Duodenal mucosa (tissue), 2 donors: ENCODE results near the gene CNOT4.

Experiments
- H3K27ac ChIP-seq: one replicate; pipeline ENCODE4 v1.7.0; 2013; ENCODE audit warnings: low read depth, low read length
- H3K27me3 ChIP-seq, 2 donors: one replicate each; pipeline ENCODE4 v1.7.0; 2013; ENCODE audit warnings: low read length in 2 of 2, control low read depth in 1 of 2; ENCODE audit not compliant: insufficient read depth in 2 of 2, control insufficient read depth in 1 of 2
- H3K36me3 ChIP-seq, 2 donors: one replicate each; pipeline ENCODE4 v1.7.0; 2013; ENCODE audit warnings: low read length in 2 of 2, control low read depth in 1 of 2; ENCODE audit not compliant: insufficient read depth in 2 of 2, control insufficient read depth in 1 of 2
- H3K4me1 ChIP-seq, 2 donors: one replicate each; pipeline ENCODE4 v1.7.0; 2013; ENCODE audit warnings: low read length in 2 of 2, control low read depth in 1 of 2; ENCODE audit not compliant: insufficient read depth in 2 of 2, control insufficient read depth in 1 of 2
- H3K4me3 ChIP-seq, 2 donors: one replicate each; pipeline ENCODE4 v1.7.0; 2013; ENCODE audit warnings: low read length in 2 of 2, low read depth in 1 of 2
- H3K9ac ChIP-seq, 2 donors: one replicate each; pipeline ENCODE4 v1.7.0; 2013; ENCODE audit warnings: low read length in 2 of 2, low read depth in 1 of 2
- H3K9me3 ChIP-seq, 2 donors: one replicate each; pipeline ENCODE4 v1.7.0; 2013; ENCODE audit warnings: low read length in 2 of 2, control low read depth in 1 of 2; ENCODE audit not compliant: control insufficient read depth in 1 of 2

CNOT4 gene

DNA sequence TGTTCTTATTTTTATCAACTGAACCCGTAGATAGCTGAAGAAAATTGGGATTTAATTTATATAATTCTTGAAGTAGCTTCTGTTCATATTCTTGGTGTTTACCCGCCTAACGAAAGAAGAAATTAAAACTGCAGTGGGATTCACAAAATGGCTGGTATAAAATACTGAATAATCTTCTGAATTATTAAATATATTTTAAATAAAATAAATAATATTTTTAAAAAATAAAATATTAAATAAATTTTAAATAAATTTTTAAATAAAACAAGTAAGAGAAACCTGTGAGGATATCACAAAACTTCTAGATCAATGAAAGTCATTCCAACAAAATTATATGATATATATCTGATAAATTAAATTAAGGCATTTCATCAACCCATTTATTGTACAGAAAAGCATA lies 99.4 kb downstream of the CNOT4 start:
- H3K9me3 ChIP-seq: no peaks in the 10 kb centered on the region
- H3K4me3 ChIP-seq: no peak overlapping the region
- no peak overlapping the region for H3K9ac ChIP-seq
- no peaks in the 10 kb centered on the region for H3K27me3 ChIP-seq
- no peaks in the 10 kb centered on the region for H3K4me1 ChIP-seq
- peaks cover 4 to 8% of the 10 kb centered on the region in 2 donors for H3K36me3 ChIP-seq
- no peak overlapping the region for H3K27ac ChIP-seq

DNA sequence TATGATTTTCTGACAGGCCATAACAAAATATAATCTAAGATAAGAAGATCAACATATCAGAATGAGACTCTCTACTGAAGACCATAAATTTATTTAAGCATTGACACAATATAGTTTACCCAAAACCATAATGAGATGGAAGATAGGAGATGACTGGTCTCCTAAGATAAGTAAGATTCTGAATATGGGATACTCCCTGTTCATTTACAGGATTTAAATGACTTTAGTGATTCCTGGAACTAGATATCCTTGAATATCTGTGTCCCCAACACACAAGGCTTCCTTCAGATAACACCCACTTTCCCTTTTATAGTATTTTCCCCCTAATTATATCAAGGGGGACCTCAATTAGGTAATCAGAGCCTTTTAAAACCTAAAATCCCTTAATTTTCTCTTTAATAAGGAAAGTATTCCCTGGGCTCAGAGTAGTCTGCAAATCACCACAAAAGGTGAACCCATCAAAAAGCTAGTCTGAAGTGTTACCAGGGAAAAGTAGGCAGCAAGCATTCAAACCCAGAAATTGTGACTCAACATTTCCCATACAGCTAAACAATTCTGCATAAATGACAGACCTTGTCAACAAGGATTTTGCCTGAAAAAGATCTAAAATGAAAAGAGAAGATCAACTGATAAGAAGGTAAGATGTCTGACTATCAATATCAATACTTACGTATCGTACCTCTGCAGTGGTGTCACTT lies 99.9 kb downstream of the CNOT4 start:
- Histone ChIP-seq H3K27me3 (no peaks in the 10 kb centered on the region), H3K36me3 (peaks cover 4 to 8% of the 10 kb centered on the region in 2 donors), H3K9me3 (no peaks in the 10 kb centered on the region), H3K27ac (no peak overlapping the region), H3K4me3 (no peak overlapping the region), H3K9ac (no peak overlapping the region), H3K4me1 (no peaks in the 10 kb centered on the region)

GRCh38 chr7:135407884-135408283 lies 102.0 kb downstream of the CNOT4 start:
- H3K36me3 ChIP-seq: peaks cover 0 to 8% of the 10 kb centered on the region in 2 donors
- H3K4me3 ChIP-seq: no peak overlapping the region
- H3K27me3 ChIP-seq: no peaks in the 10 kb centered on the region
- H3K27ac ChIP-seq: no peak overlapping the region
- H3K4me1 ChIP-seq: no peaks in the 10 kb centered on the region
- no peak overlapping the region for H3K9ac ChIP-seq
- H3K9me3 ChIP-seq: no peaks in the 10 kb centered on the region

DNA sequence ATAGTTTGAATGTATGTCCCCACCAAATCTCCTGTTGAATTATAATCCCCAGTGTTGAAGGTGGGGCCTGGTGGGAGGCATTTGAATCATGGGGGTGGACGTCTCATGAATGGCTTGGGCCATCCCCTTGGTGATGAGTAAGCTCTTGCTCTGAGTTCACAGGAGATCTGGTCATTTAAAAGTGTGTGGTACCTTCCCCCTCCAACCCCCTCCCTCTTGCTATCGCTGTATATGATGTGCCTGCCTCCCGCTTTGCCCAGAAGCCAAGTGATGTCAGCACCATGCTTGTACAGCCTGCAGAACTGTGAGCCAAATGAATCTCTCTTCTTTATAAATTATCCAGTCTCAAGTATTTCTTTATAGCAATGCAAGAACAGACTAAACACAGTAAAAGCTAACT lies 103.0 kb downstream of the CNOT4 start:
- H3K9ac ChIP-seq: no peak overlapping the region
- H3K9me3 ChIP-seq: no peaks in the 10 kb centered on the region
- H3K4me3 ChIP-seq: no peak overlapping the region
- no peaks in the 10 kb centered on the region for H3K4me1 ChIP-seq
- H3K27me3 ChIP-seq: no peaks in the 10 kb centered on the region
- H3K36me3 ChIP-seq: peaks cover 0 to 8% of the 10 kb centered on the region in 2 donors
- H3K27ac ChIP-seq: no peak overlapping the region

- Histone ChIP-seq H3K9me3 (no peaks in the 10 kb centered on the region), H3K36me3 (peaks cover 0 to 8% of the 10 kb centered on the region in 2 donors), H3K27me3 (no peaks in the 10 kb centered on the region), H3K27ac (no peak overlapping the region), H3K4me1 (peaks cover 0 to 3% of the 10 kb centered on the region in 2 donors), H3K9ac (no peak overlapping the region), H3K4me3 (no peak overlapping the region)
Measured at GRCh38 chr7:135405969-135406368, 103.9 kb downstream of the CNOT4 start.

- Histone ChIP-seq H3K4me1 (peaks cover 0 to 4% of the 10 kb centered on the region in 2 donors), H3K27ac (no peak overlapping the region), H3K27me3 (no peaks in the 10 kb centered on the region), H3K4me3 (no peak overlapping the region), H3K9ac (no peak overlapping the region), H3K36me3 (peaks cover 0 to 4% of the 10 kb centered on the region in 2 donors), H3K9me3 (no peaks in the 10 kb centered on the region)
Measured at GRCh38 chr7:135403302-135403701, 106.6 kb downstream of the CNOT4 start.

- H3K4me3 ChIP-seq: no peak overlapping the region
- no peak overlapping the region for H3K27ac ChIP-seq
- H3K36me3 ChIP-seq: peaks cover 6 to 12% of the 10 kb centered on the region in 2 donors
- H3K9me3 ChIP-seq: no peaks in the 10 kb centered on the region
- H3K27me3 ChIP-seq: no peaks in the 10 kb centered on the region
- H3K9ac ChIP-seq: no peak overlapping the region
- H3K4me1 ChIP-seq: peaks cover 0 to 4% of the 10 kb centered on the region in 2 donors
Measured at GRCh38 chr7:135397689-135398088, 112.2 kb downstream of the CNOT4 start.

DNA sequence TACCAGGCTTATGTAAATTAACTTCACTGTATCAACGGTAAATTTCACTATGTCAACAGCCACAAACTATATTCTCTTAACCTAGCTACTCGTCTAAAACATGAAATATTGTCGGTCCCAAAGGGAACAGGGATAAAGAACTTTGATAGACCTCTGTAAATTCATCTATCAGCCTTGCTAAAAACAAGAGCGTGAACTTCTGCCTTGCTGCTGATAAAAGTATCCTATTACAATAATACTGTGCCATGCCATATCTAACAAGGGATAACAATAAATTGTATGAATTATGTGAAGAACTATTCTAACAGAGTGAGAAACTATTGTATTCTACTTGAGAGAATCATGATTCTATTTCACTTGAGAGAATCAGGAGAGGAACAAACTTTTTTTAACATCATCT lies 117.2 kb downstream of the CNOT4 start:
- no peaks in the 10 kb centered on the region for H3K4me1 ChIP-seq

DNA sequence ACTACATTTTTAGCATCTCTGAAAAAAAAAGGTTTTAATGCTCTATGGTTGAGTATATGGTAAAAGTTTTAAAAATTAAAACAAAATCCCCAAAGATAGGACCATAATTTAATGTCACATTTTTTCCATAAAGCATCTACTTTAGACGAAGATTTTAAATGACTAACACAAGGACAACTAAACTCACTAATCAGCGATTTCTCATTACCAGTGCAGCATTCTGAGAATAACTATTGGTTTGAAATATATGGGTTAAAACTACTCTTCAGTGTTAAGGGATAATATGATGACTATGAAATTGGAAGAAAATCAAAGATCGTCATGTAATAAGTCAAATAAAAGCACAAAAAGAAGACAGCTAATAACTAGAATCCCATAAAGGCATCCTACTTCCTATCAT lies 118.4 kb downstream of the CNOT4 start:
- peaks cover 6 to 15% of the 10 kb centered on the region in 2 donors for H3K36me3 ChIP-seq
- no peak overlapping the region for H3K4me3 ChIP-seq
- H3K27me3 ChIP-seq: no peaks in the 10 kb centered on the region
- no peaks in the 10 kb centered on the region for H3K4me1 ChIP-seq
- no peak overlapping the region for H3K27ac ChIP-seq
- no peaks in the 10 kb centered on the region for H3K9me3 ChIP-seq
- no peak overlapping the region for H3K9ac ChIP-seq

More for the DNA sequence above, 117.2 kb downstream of the CNOT4 start:
- H3K4me3 ChIP-seq: no peak overlapping the region
- no peak overlapping the region for H3K27ac ChIP-seq
- H3K9me3 ChIP-seq: no peaks in the 10 kb centered on the region
- H3K27me3 ChIP-seq: no peaks in the 10 kb centered on the region
- no peak overlapping the region for H3K9ac ChIP-seq
- peaks cover 6 to 15% of the 10 kb centered on the region in 2 donors for H3K36me3 ChIP-seq

DNA sequence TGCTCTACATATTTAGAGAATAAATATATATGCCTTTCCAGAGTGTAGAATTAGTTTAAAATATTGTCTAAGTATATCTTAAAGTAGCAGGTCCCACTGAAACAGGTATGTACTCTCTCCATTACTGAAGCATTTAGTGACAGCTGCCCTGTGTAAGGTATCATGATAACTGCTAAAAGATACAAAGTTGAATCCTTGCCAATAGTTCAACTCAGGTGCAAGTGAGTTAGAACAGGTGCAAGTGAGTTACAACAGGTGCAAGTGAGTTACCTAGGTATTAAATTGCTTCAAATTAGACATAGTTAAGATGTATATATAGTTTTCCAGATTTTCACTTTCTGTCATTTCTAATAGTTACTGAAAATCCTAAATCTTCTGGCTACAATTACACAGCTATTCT lies 119.1 kb downstream of the CNOT4 start:
- Histone ChIP-seq H3K27ac (no peak overlapping the region), H3K9ac (no peak overlapping the region), H3K36me3 (peaks cover 6 to 15% of the 10 kb centered on the region in 2 donors), H3K27me3 (no peaks in the 10 kb centered on the region), H3K4me1 (no peaks in the 10 kb centered on the region), H3K9me3 (no peaks in the 10 kb centered on the region), H3K4me3 (no peak overlapping the region)
